Measurements from ENCODE around the gene ZSCAN22. TPM values are rescaled to one million over a fixed set of nuclear protein-coding genes. Genes with fewer than 3 reads are reported as not detected.
A peak's percentile ranks its signal among the peaks of the same experiment; 100 is the strongest.

ZSCAN22 gene
- total RNA-seq, 1 experiment from 2014 or later = 3.2 TPM

- CTCF ChIA-PET = no interaction called here
- no peak for DNase-seq (ENCODE audit: low spot score)
- Histone ChIP-seq H3K27me3 (replicated peaks; ENCODE audit: insufficient read depth, low read depth, low read length, poor library complexity) (no peaks in the 10 kb centered on the region), H3K27ac (ENCODE audit: low read depth, low read length, poor library complexity, severe bottlenecking) (no peak overlapping the region), H3K9me3 (ENCODE audit: low read depth, low read length, poor library complexity, severe bottlenecking) (no peaks in the 10 kb centered on the region), H3K36me3 (ENCODE audit: insufficient read depth, low read length, poor library complexity, severe bottlenecking) (peaks cover 7% of the 10 kb centered on the region), H3K4me1 (ENCODE audit: insufficient read depth, low read length, poor library complexity, severe bottlenecking) (no peaks in the 10 kb centered on the region), H3K4me3 (ENCODE audit: low read depth, low read length, poor library complexity, severe bottlenecking) (no peak overlapping the region)
- intact Hi-C loops (cut with micrococcal nuclease; ENCODE audit: unreplicated experiment) = no loop called here
- no TSS peak for BruUV-seq (replicated peaks)
- POLR2A ChIA-PET (ENCODE audit: low non-redundant PET) = no interaction called here
- TF ChIP-seq EZH2 (IDR thresholded peaks at IDR 0.05; ENCODE audit: borderline replicate concordance, low read depth, low read length, poor library complexity, severe bottlenecking) = no peak
- no peak for TF ChIP-seq CTCF (conservative IDR thresholded peaks at IDR 0.05; ENCODE audit: low read depth, low read length)
Observed at GRCh38 chr19:58336820-58337219, 10.0 kb downstream of the ZSCAN22 start.

- no peak overlapping the region for H3K27ac ChIP-seq (ENCODE audit: low read depth, low read length, poor library complexity, severe bottlenecking)
- BruUV-seq (replicated peaks) = no TSS peak
- H3K4me1 ChIP-seq (ENCODE audit: insufficient read depth, low read length, poor library complexity, severe bottlenecking) = no peaks in the 10 kb centered on the region
- H3K9me3 ChIP-seq (ENCODE audit: low read depth, low read length, poor library complexity, severe bottlenecking) = no peaks in the 10 kb centered on the region
- ChIA-PET CTCF (no interaction called here), POLR2A (ENCODE audit: low non-redundant PET) (no interaction called here)
- H3K36me3 ChIP-seq (ENCODE audit: insufficient read depth, low read length, poor library complexity, severe bottlenecking) = peaks cover 7% of the 10 kb centered on the region
- TF ChIP-seq CTCF (conservative IDR thresholded peaks at IDR 0.05; ENCODE audit: low read depth, low read length) = no peak
- no peak for TF ChIP-seq EZH2 (IDR thresholded peaks at IDR 0.05; ENCODE audit: borderline replicate concordance, low read depth, low read length, poor library complexity, severe bottlenecking)
- no peak for DNase-seq (ENCODE audit: low spot score)
- intact Hi-C loops (cut with micrococcal nuclease; ENCODE audit: unreplicated experiment) = no loop called here
- H3K4me3 ChIP-seq (ENCODE audit: low read depth, low read length, poor library complexity, severe bottlenecking) = no peak overlapping the region
- H3K27me3 ChIP-seq (replicated peaks; ENCODE audit: insufficient read depth, low read depth, low read length, poor library complexity) = no peaks in the 10 kb centered on the region
Observed at GRCh38 chr19:58338336-58338735, 11.5 kb downstream of the ZSCAN22 start.

GRCh38 chr19:58338825-58339558 lies 12.2 kb downstream of the ZSCAN22 start:
- CTCF ChIA-PET = no interaction called here
- H3K27me3 ChIP-seq (replicated peaks; ENCODE audit: insufficient read depth, low read depth, low read length, poor library complexity) = no peaks in the 10 kb centered on the region
- no peaks in the 10 kb centered on the region for H3K9me3 ChIP-seq (ENCODE audit: low read depth, low read length, poor library complexity, severe bottlenecking)
- H3K27ac ChIP-seq (ENCODE audit: low read depth, low read length, poor library complexity, severe bottlenecking) = no peak overlapping the region
- BruUV-seq (replicated peaks) = no TSS peak
- TF ChIP-seq CTCF (conservative IDR thresholded peaks at IDR 0.05; ENCODE audit: low read depth, low read length) (0 out of 2 replicates have a peak, but pooled peaks have one; percentile 20), EZH2 (IDR thresholded peaks at IDR 0.05; ENCODE audit: borderline replicate concordance, low read depth, low read length, poor library complexity, severe bottlenecking) (no peak)
- no peak for DNase-seq (ENCODE audit: low spot score)
- POLR2A ChIA-PET (ENCODE audit: low non-redundant PET) = no interaction called here
- intact Hi-C loops (cut with micrococcal nuclease; ENCODE audit: unreplicated experiment) = no loop called here
- no peak overlapping the region for H3K4me3 ChIP-seq (ENCODE audit: low read depth, low read length, poor library complexity, severe bottlenecking)
- no peaks in the 10 kb centered on the region for H3K4me1 ChIP-seq (ENCODE audit: insufficient read depth, low read length, poor library complexity, severe bottlenecking)
- peaks cover 7% of the 10 kb centered on the region for H3K36me3 ChIP-seq (ENCODE audit: insufficient read depth, low read length, poor library complexity, severe bottlenecking)

All from A673 (cell line).